Testis (tissue), 3 donors: ENCODE data around the gene FGF11. TPM values are rescaled to one million over a fixed set of nuclear protein-coding genes. Genes with fewer than 3 reads are reported as not detected.

ENCODE experiments used
- DNase-seq: peaks from one replicate; pipeline ENCODE4 v3.0.0-alpha.2; 2019
- H3K27ac ChIP-seq, 2 donors: fragments of 200-600 bp; sonication (generic); one replicate each; pipeline ENCODE4 v1.5.1; 2019
- H3K27me3 ChIP-seq: fragments of 200-600 bp; sonication (generic); one replicate; pipeline ENCODE4 v1.5.1; 2019
- H3K36me3 ChIP-seq: fragments of 200-600 bp; sonication (generic); one replicate; pipeline ENCODE4 v1.5.1; 2017; ENCODE audit warnings: low read depth; ENCODE audit errors: missing control alignments
- H3K4me1 ChIP-seq: fragments of 200-600 bp; sonication (generic); one replicate; pipeline ENCODE4 v1.5.1; 2019
- H3K4me3 ChIP-seq, 2 donors: fragments of 200-600 bp; sonication (generic); one replicate each; pipeline ENCODE4 v1.5.1; 2017 to 2019
- H3K9me3 ChIP-seq: fragments of 200-600 bp; sonication (generic); one replicate; pipeline ENCODE4 v1.5.1; 2017
- CTCF ChIP-seq, 3 experiments: fragments of 450-650 bp in 2 of 3; fragments of 200-600 bp in 1 of 3; sonication (generic) in 1 of 3; IDR thresholded peaks; one replicate each; pipeline ENCODE4 v1.5.1; 2016 to 2019; ENCODE audit warnings: antibody characterized with exemption in 3 of 3, mild to moderate bottlenecking in 2 of 3, moderate library complexity in 1 of 3
- POLR2A ChIP-seq: fragments of 450-650 bp; IDR thresholded peaks from one replicate; pipeline ENCODE4 v1.6.1; 2017; ENCODE audit warnings: antibody characterized with exemption, mild to moderate bottlenecking, moderate library complexity
- WGBS, 2 donors: methylation state at CpG; one replicate each; pipeline ENCODE4 v1.1.5; 2018; 5-methylcytosine and 5-hydroxymethylcytosine counted together
- intact Hi-C: fragments of 100-400 bp; cut with DNase I; formaldehyde crosslinking; loops from one replicate; pipeline ENCODE4 v1.15.1; 2023; ENCODE audit warnings: low total_unique reads
- polyA plus RNA-seq: library from polyadenylated mRNA; stranded (reverse); fragments of 350-450 nt; fragmentation: Illumina TruSeq; extraction: RNeasy Lipid Tissue Mini Kit (QIAGEN cat#74804); gene quantifications from one replicate; pipeline ENCODE4 v1.2.3, GENCODE V29; 2014; ENCODE audit warnings: low read depth, low replicate concordance; ENCODE audit not compliant: insufficient read depth
- total RNA-seq, 2 donors: library from RNA; depleted of rRNA; stranded (reverse); fragments of >200 nt; gene quantifications; one replicate each; pipeline ENCODE4 v1.2.3, GENCODE V29; 2016

Gene FGF11
- total and polyA plus RNA-seq, 3 donors from 2014 or later, result 3.2 to 4.6 (median 4.2) TPM

GRCh38 chr17:7393613-7394451 is 45.5 kb upstream of the FGF11 start:
- DNase-seq, result no peak
- 3 to 8% methylated on average over 26 to 37 of the region's 48 CpGs for WGBS, 2 donors
- no peak for TF ChIP-seq CTCF (IDR thresholded peaks at IDR 0.05)
- TF ChIP-seq POLR2A, result no peak
- Histone ChIP-seq H3K4me1 (peaks cover 15% of the 10 kb centered on the region), H3K27me3 (no peaks in the 10 kb centered on the region), H3K27ac (peak overlapping the region; percentile 84 to 92), H3K9me3 (no peaks in the 10 kb centered on the region), H3K36me3 (no peaks in the 10 kb centered on the region), H3K4me3 (peak overlapping the region; percentile 72 to 82)
- intact Hi-C loops, result no loop called here

GRCh38 chr17:7394452-7395191 is 44.7 kb upstream of the FGF11 start, which contains the start of gene PLSCR3:
PLSCR3 (minus strand) TSS chr17:7394525; CDS start chr17:7394110, 415 bp downstream.
- peak; percentile 87 for DNase-seq
- intact Hi-C loops, result no loop called here

GRCh38 chr17:7396147-7396546 is 43.2 kb upstream of the FGF11 start:
- DNase-seq, result no peak
- peaks cover 15% of the 10 kb centered on the region for H3K4me1 ChIP-seq
- no peaks in the 10 kb centered on the region for H3K36me3 ChIP-seq
- WGBS, 2 donors, result 83 to 88% methylated on average over 4 of the region's 4 CpGs
- TF ChIP-seq POLR2A (no peak), CTCF (IDR thresholded peaks at IDR 0.05) (no peak)
- H3K27ac ChIP-seq, result no peak overlapping the region
- intact Hi-C loops, result no loop called here
- H3K4me3 ChIP-seq, result no peak overlapping the region
- H3K27me3 ChIP-seq, result no peaks in the 10 kb centered on the region
- H3K9me3 ChIP-seq, result no peaks in the 10 kb centered on the region

More at GRCh38 chr17:7394452-7395191, 44.7 kb upstream of the FGF11 start, which contains the start of gene PLSCR3:
- Histone ChIP-seq H3K27ac (peak within 1 kb of the TSS; percentile 84 to 92), H3K9me3 (no peaks in the 10 kb centered on the region), H3K27me3 (no peaks in the 10 kb centered on the region), H3K4me1 (peaks cover 15% of the 10 kb centered on the region), H3K36me3 (no peaks in the 10 kb centered on the region), H3K4me3 (peak within 1 kb of the TSS; percentile 72 to 82)
- peak; percentile 9 to 37 (median 10) for TF ChIP-seq CTCF (IDR thresholded peaks at IDR 0.05)
- no peak for TF ChIP-seq POLR2A
- 0% methylated on average over 25 of the region's 71 CpGs; no CpG with 5 or more reads in 1 of the 2 donors for WGBS, 2 donors

- Histone ChIP-seq H3K36me3 (no peaks in the 10 kb centered on the region), H3K4me1 (peaks cover 17% of the 10 kb centered on the region), H3K27ac (no peak overlapping the region), H3K4me3 (no peak overlapping the region), H3K9me3 (no peaks in the 10 kb centered on the region), H3K27me3 (no peaks in the 10 kb centered on the region)
- DNase-seq, result no peak
- intact Hi-C loops, result no loop called here
- TF ChIP-seq CTCF (IDR thresholded peaks at IDR 0.05) (no peak), POLR2A (no peak)
- 88 to 95% methylated on average over 2 of the region's 2 CpGs for WGBS, 2 donors
Measured at GRCh38 chr17:7398612-7399011, 40.7 kb upstream of the FGF11 start.
